Left ventricle myocardium inferior (tissue), 1 donor: ENCODE measurements around the gene ACVR1. TPM values are rescaled to one million over a fixed set of nuclear protein-coding genes. Genes with fewer than 3 reads are reported as not detected.

Experiments used
- DNase-seq: peaks from one replicate; pipeline ENCODE4 v3.0.0-alpha.2; 2020
- H3K27ac ChIP-seq: fragments of 200-600 bp; replicated peaks from 2 replicates; pipeline ENCODE4 v1.8.0; 2021
- H3K27me3 ChIP-seq: fragments of 200-600 bp; 2 replicates; pipeline ENCODE4 v1.8.0; 2021; ENCODE audit warnings: low read depth
- H3K36me3 ChIP-seq: fragments of 200-600 bp; 2 replicates; pipeline ENCODE4 v1.8.0; 2021
- H3K4me1 ChIP-seq: fragments of 200-600 bp; 2 replicates; pipeline ENCODE4 v1.8.0; 2021
- H3K4me3 ChIP-seq: fragments of 200-600 bp; 2 replicates; pipeline ENCODE4 v1.8.0; 2021; ENCODE audit warnings: mild to moderate bottlenecking, moderate library complexity
- H3K9me3 ChIP-seq: fragments of 200-600 bp; replicated peaks from 2 replicates; pipeline ENCODE4 v1.8.0; 2021
- CTCF ChIP-seq: fragments of 200-600 bp; IDR thresholded peaks from 2 replicates; pipeline ENCODE4 v1.8.0; 2021; ENCODE audit warnings: antibody characterized with exemption, mild to moderate bottlenecking, borderline replicate concordance
- intact Hi-C: fragments of 100-400 bp; cut with micrococcal nuclease; formaldehyde crosslinking; loops from one replicate; pipeline ENCODE4 v1.11.0; 2022
- total RNA-seq: library from RNA; stranded (reverse); fragmentation: NEBNext Ultra II Directional; extraction: Animal tissue kit (Norgen Biotek cat#: 25700); gene quantifications from one replicate; pipeline ENCODE4 v1.2.1, GENCODE V29; 2021
- donor health status: DM: no; HTN: yes; CAD: no; lungs with severe emphysema.

ACVR1 gene
- total RNA-seq, 1 donor from 2014 or later = 30.6 TPM

- intact Hi-C loops = no loop called here
- no peak for DNase-seq
- H3K36me3 ChIP-seq = peaks cover 86% of the 10 kb centered on the region
- no peaks in the 10 kb centered on the region for H3K4me1 ChIP-seq
- no peak for TF ChIP-seq CTCF
- no peak overlapping the region for H3K27ac ChIP-seq
- no peaks in the 10 kb centered on the region for H3K27me3 ChIP-seq
- H3K4me3 ChIP-seq = no peak overlapping the region
- no peaks in the 10 kb centered on the region for H3K9me3 ChIP-seq
These were observed 104.9 kb downstream of the ACVR1 start for GRCh38 chr2:157771234-157771633.

DNA sequence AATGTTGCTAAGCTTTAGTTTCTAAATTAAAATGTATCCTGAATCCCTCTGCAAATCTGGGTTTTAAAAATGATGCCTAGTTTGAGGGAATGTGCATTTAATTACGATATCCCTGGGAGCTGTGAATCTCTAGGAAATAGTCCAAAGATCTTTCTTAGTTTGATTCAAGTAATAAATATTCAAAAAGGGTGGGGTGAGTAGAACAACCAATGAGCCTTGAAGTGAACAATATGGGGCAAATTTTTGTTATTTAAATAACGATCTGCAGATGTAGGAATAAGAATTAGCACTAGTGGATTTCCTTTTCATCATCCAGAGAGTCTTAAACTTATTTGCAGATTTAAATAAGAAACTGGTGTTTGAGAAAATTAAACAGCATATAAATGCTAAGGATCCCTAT lies 106.3 kb downstream of the ACVR1 start:
- no peak for TF ChIP-seq CTCF
- H3K27ac ChIP-seq = no peak overlapping the region
- DNase-seq = no peak
- no peaks in the 10 kb centered on the region for H3K4me1 ChIP-seq
- no peaks in the 10 kb centered on the region for H3K27me3 ChIP-seq
- H3K36me3 ChIP-seq = peaks cover 86% of the 10 kb centered on the region
- H3K9me3 ChIP-seq = no peaks in the 10 kb centered on the region
- no peak overlapping the region for H3K4me3 ChIP-seq
- intact Hi-C loops = loop anchor here (5.0 kb wide), 1 partner anchor 127 kb away; no protein-coding TSS in a partner anchor

DNA sequence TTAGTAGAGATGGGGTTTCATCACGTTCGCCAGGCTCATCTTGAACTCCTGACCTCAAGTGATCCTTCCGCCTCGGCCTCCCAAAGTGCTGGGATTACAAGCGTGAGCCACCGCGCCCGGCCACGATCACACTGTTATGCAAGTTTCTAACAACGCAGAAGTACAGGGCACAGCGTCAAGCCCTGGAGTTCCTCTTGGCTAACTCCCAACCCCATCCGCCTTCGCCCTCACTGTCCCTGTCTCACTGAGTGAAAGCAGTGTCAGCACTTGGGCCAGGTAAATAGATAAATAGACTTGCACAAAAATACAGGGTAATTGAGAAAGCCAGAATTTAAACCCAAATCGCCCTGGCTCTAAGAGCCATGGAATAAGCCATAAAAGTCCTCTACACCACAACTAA lies 111.7 kb downstream of the ACVR1 start:
- H3K9me3 ChIP-seq = no peaks in the 10 kb centered on the region
- no peak for DNase-seq

DNA sequence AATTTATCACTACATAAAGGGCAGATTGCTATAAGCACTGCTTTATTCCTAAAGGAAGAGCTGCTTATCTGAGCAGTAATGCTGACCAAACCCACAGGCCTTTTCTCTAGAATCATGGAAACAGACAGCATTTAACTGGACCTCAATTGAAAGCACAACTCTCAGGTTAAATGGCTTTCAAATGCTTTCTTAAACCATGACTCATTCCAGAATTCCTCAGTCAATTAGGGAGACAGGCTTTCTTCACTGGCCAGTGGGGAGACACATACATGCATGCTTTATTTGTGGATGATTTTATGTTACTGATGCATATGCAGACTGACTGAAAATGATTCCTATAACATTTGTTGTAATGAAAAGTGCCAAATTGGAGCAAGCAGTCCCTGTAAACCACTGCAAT lies 114.6 kb downstream of the ACVR1 start:
- peaks cover 24% of the 10 kb centered on the region for H3K9me3 ChIP-seq
- intact Hi-C loops = no loop called here
- no peak overlapping the region for H3K27ac ChIP-seq
- H3K4me3 ChIP-seq = no peak overlapping the region
- peaks cover 95% of the 10 kb centered on the region for H3K36me3 ChIP-seq
- TF ChIP-seq CTCF = no peak
- no peaks in the 10 kb centered on the region for H3K27me3 ChIP-seq
- DNase-seq = no peak
- H3K4me1 ChIP-seq = no peaks in the 10 kb centered on the region

More for the DNA sequence above, 111.7 kb downstream of the ACVR1 start:
- intact Hi-C loops = no loop called here
- H3K27ac ChIP-seq = no peak overlapping the region
- no peak overlapping the region for H3K4me3 ChIP-seq
- H3K4me1 ChIP-seq = no peaks in the 10 kb centered on the region
- no peak for TF ChIP-seq CTCF
- H3K27me3 ChIP-seq = no peaks in the 10 kb centered on the region
- peaks cover 94% of the 10 kb centered on the region for H3K36me3 ChIP-seq

DNA sequence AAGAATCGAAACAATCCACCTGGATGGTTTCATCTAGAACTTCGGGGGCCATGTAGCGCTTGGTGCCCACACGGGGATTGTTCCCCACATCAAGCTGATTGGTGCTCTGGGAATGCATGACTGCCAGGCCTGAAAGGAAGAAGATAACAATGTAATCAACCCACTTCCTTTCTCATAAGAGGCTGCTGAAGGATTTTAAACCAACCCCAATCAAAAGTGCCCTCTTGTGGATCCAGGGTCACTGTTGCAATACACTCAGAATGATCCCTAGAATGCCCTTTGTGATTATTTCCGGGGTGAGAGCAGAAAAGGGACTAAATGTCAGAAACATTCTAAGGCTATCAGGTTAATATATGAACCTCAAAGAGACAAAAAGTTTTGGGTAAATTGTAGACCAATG lies 115.2 kb downstream of the ACVR1 start:
- H3K4me3 ChIP-seq = no peak overlapping the region
- TF ChIP-seq CTCF = no peak
- intact Hi-C loops = no loop called here
- no peaks in the 10 kb centered on the region for H3K4me1 ChIP-seq
- peaks cover 29% of the 10 kb centered on the region for H3K9me3 ChIP-seq
- no peak overlapping the region for H3K27ac ChIP-seq
- peaks cover 95% of the 10 kb centered on the region for H3K36me3 ChIP-seq
- no peaks in the 10 kb centered on the region for H3K27me3 ChIP-seq
- no peak for DNase-seq

GRCh38 chr2:157759855-157760254 lies 116.3 kb downstream of the ACVR1 start:
- DNase-seq = no peak
- H3K9me3 ChIP-seq = peaks cover 39% of the 10 kb centered on the region
- H3K27me3 ChIP-seq = no peaks in the 10 kb centered on the region
- no peak overlapping the region for H3K27ac ChIP-seq
- TF ChIP-seq CTCF = no peak
- H3K4me1 ChIP-seq = no peaks in the 10 kb centered on the region
- intact Hi-C loops = no loop called here
- H3K36me3 ChIP-seq = peaks cover 95% of the 10 kb centered on the region
- H3K4me3 ChIP-seq = no peak overlapping the region
